Peyer's patch (tissue), 4 donors: ENCODE results near the gene RIMS4.

Source experiments
- CTCF ChIP-seq, 6 experiments: fragments of 450-650 bp in 4 of 6; fragments of 200-600 bp in 2 of 6; sonication (generic) in 1 of 6; IDR thresholded peaks; one replicate each; pipeline ENCODE4 v1.5.1; 2017 to 2019; ENCODE audit warnings: antibody characterized with exemption in 6 of 6, mild to moderate bottlenecking in 3 of 6, moderate library complexity in 1 of 6
- POLR2A ChIP-seq, 2 donors: fragments of 450-650 bp; IDR thresholded peaks; one replicate each; pipeline ENCODE4 v1.5.1; 2017; ENCODE audit warnings: antibody characterized with exemption in 2 of 2, mild to moderate bottlenecking in 2 of 2, moderate library complexity in 2 of 2

DNA sequence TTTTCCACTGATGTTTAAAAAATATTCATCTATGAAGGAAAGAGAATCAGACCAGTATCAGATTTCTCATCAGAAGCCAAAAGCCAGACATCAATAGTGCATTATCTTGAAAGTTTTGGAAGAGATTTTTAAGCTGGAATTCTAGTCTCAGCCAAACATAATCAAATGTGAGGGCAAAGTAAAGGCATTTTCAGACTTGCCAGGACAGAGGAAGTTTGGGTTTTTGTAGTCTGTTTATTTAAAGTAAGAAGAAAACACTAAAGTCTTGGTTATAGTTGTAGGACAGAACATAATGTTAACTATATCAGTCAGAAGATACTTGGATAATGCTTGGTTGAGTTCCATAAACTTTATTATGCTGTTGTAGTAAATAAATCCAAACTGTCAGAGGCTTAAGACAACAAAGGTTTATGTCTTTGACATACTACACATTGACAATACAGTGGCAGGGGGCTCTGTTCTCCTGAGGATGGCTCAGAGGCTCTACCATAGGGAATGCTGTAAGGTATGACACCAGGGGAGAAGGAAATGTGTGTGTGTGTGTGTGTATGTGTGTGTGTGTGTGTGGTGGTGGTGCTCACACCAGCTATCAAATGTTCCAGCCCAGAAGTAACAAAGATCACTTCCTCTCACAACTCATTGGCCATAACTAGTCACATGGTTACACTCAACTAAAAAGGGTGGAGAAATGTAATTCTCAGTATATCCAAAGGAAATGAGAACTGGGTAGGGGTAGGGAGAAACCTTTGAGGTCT, 48.4 kb upstream of the RIMS4 start:
- TF ChIP-seq POLR2A (IDR thresholded peaks at IDR 0.05), result no peak
- no peak for TF ChIP-seq CTCF (IDR thresholded peaks at IDR 0.05)
